GM23338 (cell line): ENCODE measurements around the gene MROH2A. TPM values are rescaled to one million over a fixed set of nuclear protein-coding genes. Genes with fewer than 3 reads are reported as not detected.

ENCODE experiments used
- ATAC-seq: fragments of 200-7000 bp; cut with Tn5 transposase; 3 replicates; pipeline ENCODE4 v1.9.1; 2020
- DNase-seq: peaks from one replicate; pipeline ENCODE4 v3.0.0-alpha.2; 2015; ENCODE audit warnings: low spot score
- H2AFZ ChIP-seq: fragments of 200-600 bp; sonication (generic); 2 replicates; pipeline ENCODE4 v1.8.0; 2016; ENCODE audit warnings: antibody characterized with exemption, mild to moderate bottlenecking, moderate library complexity
- H3F3A ChIP-seq: fragments of 200-600 bp; sonication (generic); replicated peaks from 2 replicates; pipeline ENCODE4 v1.8.0; 2017; ENCODE audit warnings: antibody characterized with exemption, mixed run types, low read depth
- H3K27ac ChIP-seq: fragments of 200-600 bp; sonication (generic); 2 replicates; pipeline ENCODE4 v1.6.1; 2016; ENCODE audit warnings: low read depth
- H3K27me3 ChIP-seq: fragments of 200-600 bp; sonication (generic); 2 replicates; pipeline ENCODE4 v1.8.0; 2016; ENCODE audit warnings: mild to moderate bottlenecking, mixed run types, moderate library complexity; ENCODE audit not compliant: insufficient read depth
- H3K36me3 ChIP-seq: fragments of 200-600 bp; sonication (generic); 2 replicates; pipeline ENCODE4 v1.8.0; 2016; ENCODE audit warnings: mild to moderate bottlenecking; ENCODE audit not compliant: insufficient read depth
- H3K4me1 ChIP-seq: fragments of 200-600 bp; sonication (generic); 2 replicates; pipeline ENCODE4 v1.8.0; 2016; ENCODE audit warnings: mild to moderate bottlenecking, moderate library complexity; ENCODE audit not compliant: insufficient read depth
- H3K4me2 ChIP-seq: fragments of 200-600 bp; sonication (generic); 2 replicates; pipeline ENCODE4 v1.7.1; 2017; ENCODE audit warnings: mixed run types
- H3K4me3 ChIP-seq: fragments of 200-600 bp; sonication (generic); 2 replicates; pipeline ENCODE4 v1.6.1; 2016; ENCODE audit warnings: mixed run types
- H3K79me2 ChIP-seq: fragments of 200-600 bp; sonication (generic); replicated peaks from 2 replicates; pipeline ENCODE4 v1.8.0; 2017; ENCODE audit warnings: mild to moderate bottlenecking; ENCODE audit not compliant: insufficient read depth
- H3K9me2 ChIP-seq: fragments of 200-600 bp; sonication (generic); 2 replicates; pipeline ENCODE4 v1.8.0; 2017; ENCODE audit not compliant: insufficient read depth
- H4K20me1 ChIP-seq: fragments of 200-600 bp; sonication (generic); replicated peaks from 2 replicates; pipeline ENCODE4 v1.8.0; 2017; ENCODE audit warnings: mild to moderate bottlenecking; ENCODE audit not compliant: insufficient read depth
- H3K27ac Mint-ChIP-seq: 2 replicates; pipeline ENCODE4 v1.8.0; 2020; ENCODE audit warnings: inconsistent platforms, mild to moderate bottlenecking, moderate library complexity, mixed read lengths
- H3K27me3 Mint-ChIP-seq: 3 replicates; pipeline ENCODE4 v1.8.0; 2022; ENCODE audit warnings: low read depth, mild to moderate bottlenecking, moderate library complexity, mixed read lengths, inconsistent platforms; ENCODE audit not compliant: insufficient read depth, poor library complexity
- H3K36me3 Mint-ChIP-seq: 3 replicates; pipeline ENCODE4 v1.8.0; 2021; ENCODE audit warnings: low read depth, mild to moderate bottlenecking, inconsistent platforms, moderate library complexity, mixed read lengths
- H3K4me1 Mint-ChIP-seq: 3 replicates; pipeline ENCODE4 v1.8.0; 2020; ENCODE audit warnings: mild to moderate bottlenecking, inconsistent platforms, mixed read lengths
- H3K4me3 Mint-ChIP-seq: 3 replicates; pipeline ENCODE4 v1.8.0; 2021; ENCODE audit warnings: moderate library complexity, mild to moderate bottlenecking, inconsistent platforms, mixed read lengths
- H3K9me3 Mint-ChIP-seq: 3 replicates; pipeline ENCODE4 v1.8.0; 2020; ENCODE audit warnings: moderate library complexity, mild to moderate bottlenecking, inconsistent platforms, mixed read lengths
- CREB1 ChIP-seq: fragments of 250-450 bp; sonication (Bioruptor Pico); IDR thresholded peaks from 2 replicates; pipeline ENCODE4 v1.5.0; 2020; ENCODE audit warnings: low read depth, mild to moderate bottlenecking, moderate library complexity
- EZH2 ChIP-seq: fragments of 200-600 bp; sonication (generic); IDR thresholded peaks from one replicate; pipeline ENCODE4 v1.8.0; 2017; ENCODE audit warnings: antibody characterized with exemption, mild to moderate bottlenecking, low read depth; ENCODE audit not compliant: unreplicated experiment
- EZH2phosphoT487 ChIP-seq: fragments of 200-600 bp; sonication (generic); IDR thresholded peaks from one replicate; pipeline ENCODE4 v1.8.1; 2018; ENCODE audit warnings: antibody characterized with exemption; ENCODE audit not compliant: unreplicated experiment
- JUNB ChIP-seq: IDR thresholded peaks from one replicate; pipeline ENCODE4 v1.6.1; 2016; ENCODE audit warnings: antibody characterized with exemption; ENCODE audit not compliant: unreplicated experiment
- NANOG ChIP-seq: IDR thresholded peaks from 2 replicates; pipeline ENCODE4 v1.6.1; 2016; ENCODE audit warnings: antibody characterized with exemption, borderline replicate concordance
- POLR2AphosphoS5 ChIP-seq: IDR thresholded peaks from 2 replicates; pipeline ENCODE4 v1.6.1; 2016; ENCODE audit warnings: antibody characterized with exemption, low read depth
- STAT1 ChIP-seq: IDR thresholded peaks from one replicate; pipeline ENCODE4 v1.6.1; 2016; ENCODE audit warnings: antibody characterized with exemption; ENCODE audit not compliant: unreplicated experiment
- polyA plus RNA-seq: library from polyadenylated mRNA; unstranded; fragments of >200 nt; fragmentation: Nextera tagmentation; extraction: Ambion mirVana; gene quantifications from 2 replicates; pipeline ENCODE4 v1.2.1, GENCODE V29; 2016
- total RNA-seq: library from RNA; depleted of rRNA; stranded (reverse); fragments of >200 nt; shearing (Covaris generic); gene quantifications from 2 replicates; pipeline ENCODE4 v1.2.3, GENCODE V29; 2014
- TF ChIP-seq, protein P1 (sequence below): IDR thresholded peaks from 2 replicates; pipeline ENCODE4 v1.6.1; 2016; ENCODE audit warnings: antibody characterized with exemption
- TF ChIP-seq, protein P2 (sequence below): fragments of 250-450 bp; sonication (Bioruptor Pico); IDR thresholded peaks from 2 replicates; pipeline ENCODE4 v1.5.0; 2020; ENCODE audit warnings: mild to moderate bottlenecking, moderate library complexity
- TF ChIP-seq, protein P3 (sequence below): IDR thresholded peaks from one replicate; pipeline ENCODE4 v1.6.1; 2018; ENCODE audit warnings: antibody characterized with exemption; ENCODE audit not compliant: unreplicated experiment

MROH2A gene
- total and polyA plus RNA-seq, 2 experiments from 2014 or later: not detected

DNA sequence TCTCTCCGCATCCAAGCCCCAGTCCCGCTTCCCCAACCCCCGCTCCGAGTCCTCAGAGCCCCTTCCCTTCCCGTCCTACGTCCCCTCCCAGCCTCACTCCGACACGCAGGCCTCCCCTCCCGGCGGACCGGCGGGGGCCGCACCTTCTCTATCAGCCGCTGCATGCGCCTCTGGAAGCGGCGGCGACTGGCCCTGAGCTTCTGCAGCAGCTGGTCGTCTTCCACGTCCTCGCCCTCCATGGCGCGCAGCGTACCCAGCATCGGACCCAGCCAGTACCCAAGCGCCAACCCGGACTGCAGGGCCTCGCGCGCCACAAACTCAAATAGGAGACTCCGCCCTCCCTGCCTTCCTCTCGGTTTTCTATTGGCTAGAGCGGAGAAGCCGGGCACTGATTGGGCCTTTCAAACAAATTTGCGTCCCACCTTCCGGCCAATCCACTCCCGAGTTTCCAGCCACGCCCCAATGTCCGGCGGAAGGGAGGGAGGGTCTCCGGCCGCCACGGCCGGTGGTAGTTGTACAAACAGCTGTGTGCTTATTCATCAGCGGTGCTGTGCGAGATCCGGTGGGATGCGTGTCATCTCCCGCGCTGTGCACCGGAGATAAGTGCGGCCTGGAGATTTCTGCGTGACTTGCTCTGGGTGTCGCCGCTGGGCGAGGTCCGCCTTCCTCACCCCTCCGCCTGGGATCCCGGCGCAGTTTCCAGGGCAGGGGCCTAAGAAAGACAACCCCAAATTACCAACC lies 76.3 kb downstream of the MROH2A start, which contains the start of gene HJURP:
HJURP (minus strand) TSS at position 295 of the 741 bp plus-strand sequence; CDS start at position 260, 35 bp downstream.
- Mint-ChIP-seq H3K27me3 (peaks cover 7% of the 10 kb centered on the region), H3K9me3 (no peaks in the 10 kb centered on the region; the same call in 2 of the 3 replicates), H3K4me3 (peak within 1 kb of the TSS; percentile 98), H3K27ac (peak within 1 kb of the TSS; percentile 98), H3K4me1 (peaks cover 23% of the 10 kb centered on the region), H3K36me3 (peaks cover 46% of the 10 kb centered on the region)
- peak; percentile 99 for DNase-seq
- Histone ChIP-seq H3K4me2 (peak within 1 kb of the TSS; percentile 99), H3K36me3 (peaks cover 39% of the 10 kb centered on the region), H4K20me1 (peaks cover 31% of the 10 kb centered on the region), H3F3A (no peaks in the 10 kb centered on the region), H3K4me1 (peaks cover 21% of the 10 kb centered on the region), H3K79me2 (peaks cover 48% of the 10 kb centered on the region), H3K27me3 (no peaks in the 10 kb centered on the region), H3K9me2 (peaks cover 6% of the 10 kb centered on the region; the same call in 1 of the 2 replicates), H3K4me3 (peak within 1 kb of the TSS; percentile 90), H3K27ac (0 out of 2 replicates have a peak within 1 kb of the TSS, but pooled peaks have one; percentile 61), H2AFZ (no peak within 1 kb of the TSS)
- TF ChIP-seq POLR2AphosphoS5: peak; percentile 96
- TF ChIP-seq, protein P1, sequence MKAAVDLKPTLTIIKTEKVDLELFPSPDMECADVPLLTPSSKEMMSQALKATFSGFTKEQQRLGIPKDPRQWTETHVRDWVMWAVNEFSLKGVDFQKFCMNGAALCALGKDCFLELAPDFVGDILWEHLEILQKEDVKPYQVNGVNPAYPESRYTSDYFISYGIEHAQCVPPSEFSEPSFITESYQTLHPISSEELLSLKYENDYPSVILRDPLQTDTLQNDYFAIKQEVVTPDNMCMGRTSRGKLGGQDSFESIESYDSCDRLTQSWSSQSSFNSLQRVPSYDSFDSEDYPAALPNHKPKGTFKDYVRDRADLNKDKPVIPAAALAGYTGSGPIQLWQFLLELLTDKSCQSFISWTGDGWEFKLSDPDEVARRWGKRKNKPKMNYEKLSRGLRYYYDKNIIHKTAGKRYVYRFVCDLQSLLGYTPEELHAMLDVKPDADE: peak; percentile 56; the same call in 1 of the 2 replicates
- TF ChIP-seq EZH2: no peak
- peak; percentile 97 for ATAC-seq

DNA sequence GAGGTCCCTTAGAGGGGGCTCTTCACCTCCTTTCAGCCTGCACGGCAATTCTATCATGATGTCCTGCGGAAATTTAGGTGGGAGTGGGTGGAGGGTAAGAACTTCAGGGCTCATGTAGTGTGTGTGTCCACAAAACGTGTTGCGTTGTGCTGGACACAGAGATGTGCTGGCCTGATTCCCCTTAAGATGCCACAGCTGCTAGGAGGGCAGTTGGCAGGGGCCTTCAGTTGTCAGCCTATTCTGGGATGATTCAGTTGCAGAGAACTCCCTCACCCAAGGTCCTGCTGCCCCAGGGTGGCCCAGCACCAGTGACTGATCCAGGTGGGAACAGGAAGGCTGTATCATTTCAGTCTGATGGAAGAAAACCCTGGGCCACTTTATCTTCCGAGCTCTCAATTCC lies 77.2 kb downstream of the MROH2A start:
- Histone ChIP-seq H3K4me2 (peak overlapping the region; percentile 75), H3K4me3 (peak overlapping the region; percentile 90), H3F3A (no peaks in the 10 kb centered on the region), H3K27me3 (no peaks in the 10 kb centered on the region), H3K36me3 (peaks cover 30% of the 10 kb centered on the region), H3K4me1 (peaks cover 21% of the 10 kb centered on the region), H3K27ac (no peak overlapping the region), H3K79me2 (peaks cover 39% of the 10 kb centered on the region), H4K20me1 (peaks cover 26% of the 10 kb centered on the region), H2AFZ (no peak overlapping the region), H3K9me2 (peaks cover 6% of the 10 kb centered on the region; the same call in 1 of the 2 replicates)
- peaks cover 37% of the 10 kb centered on the region for H3K36me3 Mint-ChIP-seq
- peak overlapping the region; percentile 98 for H3K4me3 Mint-ChIP-seq
- DNase-seq (no peak), ATAC-seq (no peak)
- no peak overlapping the region for H3K27ac Mint-ChIP-seq
- H3K4me1 Mint-ChIP-seq: peaks cover 23% of the 10 kb centered on the region
- H3K27me3 Mint-ChIP-seq: peaks cover 7% of the 10 kb centered on the region
- no peaks in the 10 kb centered on the region; the same call in 2 of the 3 replicates for H3K9me3 Mint-ChIP-seq
- TF ChIP-seq CREB1 (no peak), POLR2AphosphoS5 (no peak), STAT1 (no peak), JUNB (no peak), EZH2 (no peak), EZH2phosphoT487 (no peak), NANOG (no peak)
- TF ChIP-seq, protein P2, sequence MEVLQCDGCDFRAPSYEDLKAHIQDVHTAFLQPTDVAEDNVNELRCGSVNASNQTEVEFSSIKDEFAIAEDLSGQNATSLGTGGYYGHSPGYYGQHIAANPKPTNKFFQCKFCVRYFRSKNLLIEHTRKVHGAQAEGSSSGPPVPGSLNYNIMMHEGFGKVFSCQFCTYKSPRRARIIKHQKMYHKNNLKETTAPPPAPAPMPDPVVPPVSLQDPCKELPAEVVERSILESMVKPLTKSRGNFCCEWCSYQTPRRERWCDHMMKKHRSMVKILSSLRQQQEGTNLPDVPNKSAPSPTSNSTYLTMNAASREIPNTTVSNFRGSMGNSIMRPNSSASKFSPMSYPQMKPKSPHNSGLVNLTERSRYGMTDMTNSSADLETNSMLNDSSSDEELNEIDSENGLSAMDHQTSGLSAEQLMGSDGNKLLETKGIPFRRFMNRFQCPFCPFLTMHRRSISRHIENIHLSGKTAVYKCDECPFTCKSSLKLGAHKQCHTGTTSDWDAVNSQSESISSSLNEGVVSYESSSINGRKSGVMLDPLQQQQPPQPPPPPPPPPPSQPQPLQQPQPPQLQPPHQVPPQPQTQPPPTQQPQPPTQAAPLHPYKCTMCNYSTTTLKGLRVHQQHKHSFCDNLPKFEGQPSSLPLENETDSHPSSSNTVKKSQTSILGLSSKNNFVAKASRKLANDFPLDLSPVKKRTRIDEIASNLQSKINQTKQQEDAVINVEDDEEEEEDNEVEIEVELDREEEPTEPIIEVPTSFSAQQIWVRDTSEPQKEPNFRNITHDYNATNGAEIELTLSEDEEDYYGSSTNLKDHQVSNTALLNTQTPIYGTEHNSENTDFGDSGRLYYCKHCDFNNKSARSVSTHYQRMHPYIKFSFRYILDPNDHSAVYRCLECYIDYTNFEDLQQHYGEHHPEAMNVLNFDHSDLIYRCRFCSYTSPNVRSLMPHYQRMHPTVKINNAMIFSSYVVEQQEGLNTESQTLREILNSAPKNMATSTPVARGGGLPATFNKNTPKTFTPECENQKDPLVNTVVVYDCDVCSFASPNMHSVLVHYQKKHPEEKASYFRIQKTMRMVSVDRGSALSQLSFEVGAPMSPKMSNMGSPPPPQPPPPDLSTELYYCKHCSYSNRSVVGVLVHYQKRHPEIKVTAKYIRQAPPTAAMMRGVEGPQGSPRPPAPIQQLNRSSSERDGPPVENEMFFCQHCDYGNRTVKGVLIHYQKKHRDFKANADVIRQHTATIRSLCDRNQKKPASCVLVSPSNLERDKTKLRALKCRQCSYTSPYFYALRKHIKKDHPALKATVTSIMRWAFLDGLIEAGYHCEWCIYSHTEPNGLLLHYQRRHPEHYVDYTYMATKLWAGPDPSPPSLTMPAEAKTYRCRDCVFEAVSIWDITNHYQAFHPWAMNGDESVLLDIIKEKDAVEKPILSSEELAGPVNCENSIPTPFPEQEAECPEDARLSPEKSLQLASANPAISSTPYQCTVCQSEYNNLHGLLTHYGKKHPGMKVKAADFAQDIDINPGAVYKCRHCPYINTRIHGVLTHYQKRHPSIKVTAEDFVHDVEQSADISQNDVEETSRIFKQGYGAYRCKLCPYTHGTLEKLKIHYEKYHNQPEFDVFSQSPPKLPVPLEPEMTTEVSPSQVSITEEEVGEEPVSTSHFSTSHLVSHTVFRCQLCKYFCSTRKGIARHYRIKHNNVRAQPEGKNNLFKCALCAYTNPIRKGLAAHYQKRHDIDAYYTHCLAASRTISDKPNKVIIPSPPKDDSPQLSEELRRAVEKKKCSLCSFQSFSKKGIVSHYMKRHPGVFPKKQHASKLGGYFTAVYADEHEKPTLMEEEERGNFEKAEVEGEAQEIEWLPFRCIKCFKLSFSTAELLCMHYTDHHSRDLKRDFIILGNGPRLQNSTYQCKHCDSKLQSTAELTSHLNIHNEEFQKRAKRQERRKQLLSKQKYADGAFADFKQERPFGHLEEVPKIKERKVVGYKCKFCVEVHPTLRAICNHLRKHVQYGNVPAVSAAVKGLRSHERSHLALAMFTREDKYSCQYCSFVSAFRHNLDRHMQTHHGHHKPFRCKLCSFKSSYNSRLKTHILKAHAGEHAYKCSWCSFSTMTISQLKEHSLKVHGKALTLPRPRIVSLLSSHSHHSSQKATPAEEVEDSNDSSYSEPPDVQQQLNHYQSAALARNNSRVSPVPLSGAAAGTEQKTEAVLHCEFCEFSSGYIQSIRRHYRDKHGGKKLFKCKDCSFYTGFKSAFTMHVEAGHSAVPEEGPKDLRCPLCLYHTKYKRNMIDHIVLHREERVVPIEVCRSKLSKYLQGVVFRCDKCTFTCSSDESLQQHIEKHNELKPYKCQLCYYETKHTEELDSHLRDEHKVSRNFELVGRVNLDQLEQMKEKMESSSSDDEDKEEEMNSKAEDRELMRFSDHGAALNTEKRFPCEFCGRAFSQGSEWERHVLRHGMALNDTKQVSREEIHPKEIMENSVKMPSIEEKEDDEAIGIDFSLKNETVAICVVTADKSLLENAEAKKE (CRISPR knock-in tag): no peak
- TF ChIP-seq, protein P3, sequence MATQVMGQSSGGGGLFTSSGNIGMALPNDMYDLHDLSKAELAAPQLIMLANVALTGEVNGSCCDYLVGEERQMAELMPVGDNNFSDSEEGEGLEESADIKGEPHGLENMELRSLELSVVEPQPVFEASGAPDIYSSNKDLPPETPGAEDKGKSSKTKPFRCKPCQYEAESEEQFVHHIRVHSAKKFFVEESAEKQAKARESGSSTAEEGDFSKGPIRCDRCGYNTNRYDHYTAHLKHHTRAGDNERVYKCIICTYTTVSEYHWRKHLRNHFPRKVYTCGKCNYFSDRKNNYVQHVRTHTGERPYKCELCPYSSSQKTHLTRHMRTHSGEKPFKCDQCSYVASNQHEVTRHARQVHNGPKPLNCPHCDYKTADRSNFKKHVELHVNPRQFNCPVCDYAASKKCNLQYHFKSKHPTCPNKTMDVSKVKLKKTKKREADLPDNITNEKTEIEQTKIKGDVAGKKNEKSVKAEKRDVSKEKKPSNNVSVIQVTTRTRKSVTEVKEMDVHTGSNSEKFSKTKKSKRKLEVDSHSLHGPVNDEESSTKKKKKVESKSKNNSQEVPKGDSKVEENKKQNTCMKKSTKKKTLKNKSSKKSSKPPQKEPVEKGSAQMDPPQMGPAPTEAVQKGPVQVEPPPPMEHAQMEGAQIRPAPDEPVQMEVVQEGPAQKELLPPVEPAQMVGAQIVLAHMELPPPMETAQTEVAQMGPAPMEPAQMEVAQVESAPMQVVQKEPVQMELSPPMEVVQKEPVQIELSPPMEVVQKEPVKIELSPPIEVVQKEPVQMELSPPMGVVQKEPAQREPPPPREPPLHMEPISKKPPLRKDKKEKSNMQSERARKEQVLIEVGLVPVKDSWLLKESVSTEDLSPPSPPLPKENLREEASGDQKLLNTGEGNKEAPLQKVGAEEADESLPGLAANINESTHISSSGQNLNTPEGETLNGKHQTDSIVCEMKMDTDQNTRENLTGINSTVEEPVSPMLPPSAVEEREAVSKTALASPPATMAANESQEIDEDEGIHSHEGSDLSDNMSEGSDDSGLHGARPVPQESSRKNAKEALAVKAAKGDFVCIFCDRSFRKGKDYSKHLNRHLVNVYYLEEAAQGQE: no peak
